SJCRH30 (cell line): Measurements from ENCODE around the gene EYA2. TPM values are rescaled to one million over a fixed set of nuclear protein-coding genes. Genes with fewer than 3 reads are reported as not detected.

Experiments used
- DNase-seq, 2 experiments: peaks; one replicate each; pipeline ENCODE4 v3.0.0-alpha.2; 2015 to 2020
- H3K27ac ChIP-seq: fragments of 250-450 bp; sonication (Bioruptor Pico); 2 replicates; pipeline ENCODE4 v1.5.1; 2020; ENCODE audit warnings: mild to moderate bottlenecking, moderate library complexity
- H3K27me3 ChIP-seq: fragments of 250-450 bp; sonication (Bioruptor Pico); 2 replicates; pipeline ENCODE4 v1.5.1; 2020; ENCODE audit warnings: mild to moderate bottlenecking, moderate library complexity
- H3K36me3 ChIP-seq: fragments of 250-450 bp; sonication (Bioruptor Pico); 2 replicates; pipeline ENCODE4 v1.5.1; 2020; ENCODE audit warnings: mild to moderate bottlenecking, moderate library complexity
- H3K4me1 ChIP-seq: fragments of 250-450 bp; sonication (Bioruptor Pico); 2 replicates; pipeline ENCODE4 v1.5.1; 2020; ENCODE audit warnings: mild to moderate bottlenecking, moderate library complexity
- H3K4me3 ChIP-seq: fragments of 250-450 bp; sonication (Bioruptor Pico); 2 replicates; pipeline ENCODE4 v1.5.1; 2020; ENCODE audit warnings: mild to moderate bottlenecking, moderate library complexity
- H3K9me3 ChIP-seq: fragments of 250-450 bp; sonication (Bioruptor Pico); replicated peaks from 2 replicates; pipeline ENCODE4 v1.5.1; 2020; ENCODE audit warnings: mild to moderate bottlenecking, moderate library complexity
- total RNA-seq: library from RNA; depleted of rRNA; stranded (reverse); fragments of >200 nt; shearing (Covaris generic); gene quantifications from 2 replicates; pipeline ENCODE4 v1.2.3, GENCODE V29; 2014

The EYA2 gene
- total RNA-seq, 1 experiment from 2014 or later: 63.2 TPM

DNA sequence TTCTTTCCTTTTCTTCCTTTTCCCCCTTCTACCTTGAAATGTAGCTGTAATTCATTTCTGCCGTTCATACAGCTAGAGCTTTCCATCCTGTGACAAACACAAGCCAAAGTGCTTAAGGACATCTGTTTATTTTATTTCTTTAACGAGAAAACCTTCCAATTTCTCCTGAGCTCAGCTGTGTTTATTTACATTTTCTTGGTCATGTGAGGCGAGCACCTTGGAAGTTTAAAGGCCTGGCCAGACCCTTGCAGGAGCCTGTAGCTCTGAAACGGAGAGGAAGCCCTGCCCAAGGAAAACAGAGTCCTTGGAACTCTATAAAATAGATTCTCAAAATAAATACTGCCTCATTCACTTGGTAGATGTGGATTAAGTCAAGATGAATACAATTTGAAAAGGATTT, 223.1 kb downstream of the EYA2 start:
- H3K27ac ChIP-seq: no peak overlapping the region
- no peaks in the 10 kb centered on the region for H3K9me3 ChIP-seq
- DNase-seq: no peak
- H3K27me3 ChIP-seq: no peaks in the 10 kb centered on the region
- no peaks in the 10 kb centered on the region for H3K36me3 ChIP-seq
- H3K4me1 ChIP-seq: peaks cover 24% of the 10 kb centered on the region
- no peak overlapping the region for H3K4me3 ChIP-seq

DNA sequence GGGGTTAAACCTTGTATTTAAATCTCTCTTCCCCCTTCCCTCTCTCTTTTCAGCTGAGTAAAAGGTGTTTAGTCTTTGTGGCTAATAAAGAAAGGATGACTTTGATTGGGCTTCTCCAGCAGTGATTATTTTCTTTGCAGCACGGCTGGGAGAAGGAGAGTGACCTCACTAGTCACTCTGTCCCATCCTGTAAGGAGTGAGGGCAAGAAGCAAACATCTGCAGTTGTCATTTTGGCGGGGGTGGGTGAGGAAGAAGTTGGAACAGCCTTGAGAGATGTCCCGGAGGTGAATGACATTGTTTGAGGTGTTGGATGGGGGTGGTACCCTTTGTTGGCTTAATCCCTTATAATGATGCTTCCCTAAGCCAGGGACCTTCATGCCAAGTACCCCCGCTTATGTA, 223.6 kb downstream of the EYA2 start:
- Histone ChIP-seq H3K27me3 (no peaks in the 10 kb centered on the region), H3K27ac (no peak overlapping the region), H3K9me3 (no peaks in the 10 kb centered on the region), H3K36me3 (no peaks in the 10 kb centered on the region), H3K4me1 (peaks cover 21% of the 10 kb centered on the region), H3K4me3 (no peak overlapping the region)
- peak in 1 of 2 experiments; percentile 45 for DNase-seq

DNA sequence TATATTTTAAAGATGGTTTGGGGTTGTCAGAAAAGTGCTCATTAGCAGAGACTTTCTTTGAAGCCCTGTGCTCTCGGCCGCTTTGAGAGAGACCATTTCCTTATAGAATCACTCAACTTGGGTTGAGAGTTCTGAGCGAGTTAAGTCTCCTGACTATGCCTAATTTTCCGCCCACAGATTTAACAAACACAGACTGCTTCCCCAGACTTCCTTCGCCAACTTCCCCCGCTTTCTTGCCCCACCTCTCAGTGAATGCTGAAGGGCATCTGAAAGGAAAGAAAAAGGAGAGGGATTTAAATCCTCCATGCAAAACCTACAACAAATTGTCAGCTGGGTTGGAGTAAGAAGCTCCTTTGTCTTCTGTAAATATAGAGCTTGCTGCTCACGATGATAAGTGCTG, 224.0 kb downstream of the EYA2 start:
- no peak for DNase-seq

DNA sequence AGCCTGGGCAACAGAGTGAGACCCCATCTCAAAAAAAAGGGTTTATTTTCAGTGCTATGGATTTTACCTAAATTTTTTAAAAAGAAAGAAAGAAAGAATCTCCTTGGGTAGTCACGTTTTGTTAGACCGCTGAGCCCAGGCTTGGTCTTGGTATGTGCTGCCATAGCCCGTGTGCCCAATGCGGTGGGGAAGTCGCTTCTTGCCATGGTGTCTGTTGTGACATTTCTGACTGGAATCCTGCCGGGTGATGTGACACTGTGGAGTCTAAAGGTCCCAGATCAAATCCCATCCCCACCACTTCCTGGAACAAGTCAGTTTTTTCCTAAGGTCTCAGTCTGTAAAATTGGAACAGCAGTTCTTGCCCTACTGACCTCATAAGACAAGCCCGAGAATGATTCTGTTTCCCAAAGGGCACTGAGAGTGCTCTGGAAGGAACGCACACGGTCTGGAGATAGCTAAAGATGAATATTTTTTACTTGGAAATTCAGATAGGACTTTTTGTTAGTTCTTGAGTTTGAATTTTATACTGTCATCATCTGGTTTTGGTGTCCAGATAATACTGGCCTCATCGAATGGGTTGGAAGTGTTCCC, 225.8 kb downstream of the EYA2 start:
- no peak for DNase-seq

More for the DNA sequence above, 224.0 kb downstream of the EYA2 start:
- Histone ChIP-seq H3K4me1 (peaks cover 17% of the 10 kb centered on the region), H3K36me3 (no peaks in the 10 kb centered on the region), H3K27me3 (no peaks in the 10 kb centered on the region), H3K9me3 (no peaks in the 10 kb centered on the region), H3K4me3 (no peak overlapping the region), H3K27ac (no peak overlapping the region)

GRCh38 chr20:47122560-47122959, 227.9 kb downstream of the EYA2 start:
- Histone ChIP-seq H3K27me3 (no peaks in the 10 kb centered on the region), H3K27ac (no peak overlapping the region), H3K4me3 (no peak overlapping the region), H3K9me3 (no peaks in the 10 kb centered on the region), H3K4me1 (peaks cover 41% of the 10 kb centered on the region), H3K36me3 (no peaks in the 10 kb centered on the region)
- DNase-seq: no peak

More for the DNA sequence above, 225.8 kb downstream of the EYA2 start:
- Histone ChIP-seq H3K27ac (no peak overlapping the region), H3K27me3 (no peaks in the 10 kb centered on the region), H3K4me1 (peaks cover 24% of the 10 kb centered on the region), H3K36me3 (no peaks in the 10 kb centered on the region), H3K9me3 (no peaks in the 10 kb centered on the region), H3K4me3 (no peak overlapping the region)

DNA sequence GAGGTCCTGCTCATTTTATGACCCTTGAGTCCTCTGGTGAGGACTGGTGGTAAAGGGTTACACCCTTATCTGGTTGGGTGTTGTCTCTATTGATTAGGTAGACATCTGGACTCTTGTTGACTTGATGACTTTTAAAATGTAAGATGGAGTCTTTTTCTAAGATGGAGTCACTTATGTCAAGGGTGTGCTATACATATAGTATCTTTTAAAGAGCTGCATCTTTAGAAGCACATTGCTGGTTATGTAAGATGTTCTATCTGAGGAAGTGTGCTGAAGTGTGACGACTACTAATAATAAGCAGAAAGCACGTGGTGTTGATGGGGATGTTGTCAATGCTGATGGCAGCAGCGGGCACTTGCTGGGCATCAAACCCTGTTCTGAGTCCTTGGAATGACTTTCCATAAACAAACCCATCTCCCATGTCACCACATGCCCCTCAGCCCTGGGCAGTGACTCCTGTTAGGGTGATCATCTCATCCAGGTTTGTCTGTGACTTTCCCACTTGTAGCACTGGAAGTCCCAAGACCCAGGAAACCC, 229.6 kb downstream of the EYA2 start:
- Histone ChIP-seq H3K27me3 (no peaks in the 10 kb centered on the region), H3K36me3 (no peaks in the 10 kb centered on the region), H3K27ac (peak overlapping the region; percentile 30), H3K9me3 (no peaks in the 10 kb centered on the region), H3K4me1 (peaks cover 44% of the 10 kb centered on the region), H3K4me3 (no peak overlapping the region)
- DNase-seq: no peak

DNA sequence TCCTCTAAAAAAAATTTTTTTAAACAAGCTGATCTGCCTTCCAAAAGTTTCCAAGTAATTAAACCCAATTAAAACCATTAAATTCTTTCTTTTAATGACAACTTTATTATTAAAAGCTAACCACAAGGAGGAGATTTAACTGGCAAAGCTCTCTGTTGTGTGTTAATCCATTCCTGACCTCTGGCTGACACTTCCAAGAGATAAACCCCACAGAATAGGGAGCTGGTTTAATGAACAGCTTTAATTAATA, 230.8 kb downstream of the EYA2 start:
- Histone ChIP-seq H3K4me3 (no peak overlapping the region), H3K4me1 (peaks cover 44% of the 10 kb centered on the region), H3K27me3 (no peaks in the 10 kb centered on the region), H3K36me3 (no peaks in the 10 kb centered on the region), H3K27ac (peak overlapping the region; percentile 4; the same call in 1 of the 2 replicates), H3K9me3 (no peaks in the 10 kb centered on the region)
- DNase-seq: peak in 1 of 2 experiments; percentile 49

DNA sequence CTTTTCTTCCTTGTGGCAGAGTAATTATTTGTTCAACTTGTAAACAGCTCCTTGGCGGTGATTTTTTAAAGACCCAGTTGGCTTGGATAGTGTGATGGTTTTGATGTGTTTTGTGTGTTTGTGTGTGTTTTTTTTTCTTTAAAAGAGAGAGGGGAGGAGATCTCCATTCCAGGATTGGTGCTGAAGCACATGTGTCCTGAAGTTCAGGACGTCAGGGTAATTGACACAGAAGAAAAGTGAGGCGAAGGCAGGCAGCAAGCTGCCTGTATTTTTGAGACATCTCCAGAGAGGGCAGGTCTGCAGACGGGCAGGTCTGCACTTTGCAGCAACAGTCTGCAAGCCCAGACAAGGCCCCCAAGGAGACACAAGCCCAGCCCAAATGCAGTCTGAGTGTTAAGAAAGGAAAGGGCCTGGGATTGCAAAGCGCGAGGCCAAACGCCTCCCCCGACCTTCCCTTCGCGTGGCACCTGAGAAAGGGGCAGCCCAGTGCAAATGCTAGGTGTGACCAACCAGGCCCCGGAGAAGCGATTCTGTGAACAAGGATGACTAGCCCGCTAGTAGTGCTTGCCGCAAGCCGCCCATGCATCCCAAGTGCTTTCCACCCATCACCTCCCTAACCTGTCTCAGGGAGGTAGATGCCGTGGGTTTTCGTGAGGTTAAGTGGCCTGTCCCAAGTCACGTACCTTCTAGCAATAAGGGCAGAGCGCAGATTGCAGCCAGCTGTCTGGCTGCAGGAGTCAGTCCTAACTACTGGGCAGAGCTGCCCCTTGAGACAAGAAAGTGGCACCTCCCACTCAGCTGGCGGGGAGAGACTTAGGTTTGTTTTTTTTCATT, 231.3 kb downstream of the EYA2 start:
- Histone ChIP-seq H3K4me1 (peaks cover 44% of the 10 kb centered on the region), H3K27ac (peak overlapping the region; percentile 4; the same call in 1 of the 2 replicates), H3K36me3 (0 out of 2 replicates have a peak, but pooled peaks cover 2% of the 10 kb centered on the region), H3K27me3 (no peaks in the 10 kb centered on the region), H3K4me3 (no peak overlapping the region), H3K9me3 (no peaks in the 10 kb centered on the region)
- DNase-seq: no peak

DNA sequence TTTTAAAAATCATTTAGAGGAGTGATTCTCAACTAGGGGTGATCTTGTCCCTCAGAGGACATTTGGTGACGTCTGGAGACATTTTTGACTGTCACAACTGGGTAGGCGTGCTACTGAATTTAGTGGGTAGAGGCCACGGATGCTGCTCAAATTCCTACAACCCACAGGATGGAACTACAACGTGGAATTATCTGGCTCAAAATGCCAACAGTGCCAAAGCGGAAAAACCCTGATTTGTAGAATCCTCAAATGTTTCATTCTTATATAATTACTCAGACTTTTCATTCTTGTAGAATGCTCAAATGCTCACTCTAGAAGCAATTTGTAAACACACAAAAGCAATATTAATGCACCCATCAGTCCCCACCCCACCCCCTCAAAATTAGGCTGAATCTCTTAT, 232.1 kb downstream of the EYA2 start:
- no peak for DNase-seq
- Histone ChIP-seq H3K36me3 (0 out of 2 replicates have a peak, but pooled peaks cover 2% of the 10 kb centered on the region), H3K4me1 (peaks cover 44% of the 10 kb centered on the region), H3K27ac (no peak overlapping the region), H3K27me3 (no peaks in the 10 kb centered on the region), H3K4me3 (no peak overlapping the region), H3K9me3 (no peaks in the 10 kb centered on the region)

- H3K27ac ChIP-seq: peak overlapping the region; percentile 46; the same call in 1 of the 2 replicates
- H3K4me1 ChIP-seq: peaks cover 44% of the 10 kb centered on the region
- no peaks in the 10 kb centered on the region for H3K27me3 ChIP-seq
- DNase-seq: no peak
- H3K4me3 ChIP-seq: no peak overlapping the region
- H3K9me3 ChIP-seq: no peaks in the 10 kb centered on the region
- H3K36me3 ChIP-seq: 0 out of 2 replicates have a peak, but pooled peaks cover 5% of the 10 kb centered on the region
Observed at GRCh38 chr20:47127546-47127945, 232.9 kb downstream of the EYA2 start.

DNA sequence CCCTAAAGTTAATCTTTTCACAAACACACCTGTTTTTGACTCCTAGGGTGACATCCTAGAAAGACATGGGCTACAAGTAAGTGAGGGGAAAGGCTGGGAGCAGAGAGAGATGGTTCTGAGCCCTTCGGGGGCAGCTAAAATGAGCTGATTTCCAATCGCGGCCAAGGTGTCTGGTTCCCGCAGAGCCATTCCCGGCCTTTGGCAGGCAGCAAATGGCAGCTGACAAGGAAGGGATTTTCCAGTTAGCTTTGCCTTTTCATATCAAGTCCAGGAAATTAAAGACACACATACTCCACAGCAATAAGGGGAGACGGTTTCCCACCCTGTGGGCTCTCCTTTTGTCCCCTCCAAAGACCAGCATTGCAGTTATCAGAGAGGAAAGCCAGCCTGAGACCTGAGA, 233.4 kb downstream of the EYA2 start:
- peak overlapping the region; percentile 46 for H3K27ac ChIP-seq
- 0 out of 2 replicates have a peak, but pooled peaks cover 5% of the 10 kb centered on the region for H3K36me3 ChIP-seq
- DNase-seq: peak; percentile 49 to 76
- no peaks in the 10 kb centered on the region for H3K27me3 ChIP-seq
- no peak overlapping the region for H3K4me3 ChIP-seq
- no peaks in the 10 kb centered on the region for H3K9me3 ChIP-seq
- H3K4me1 ChIP-seq: peaks cover 44% of the 10 kb centered on the region

- peaks cover 49% of the 10 kb centered on the region for H3K4me1 ChIP-seq
- H3K36me3 ChIP-seq: 0 out of 2 replicates have a peak, but pooled peaks cover 5% of the 10 kb centered on the region
- H3K27me3 ChIP-seq: no peaks in the 10 kb centered on the region
- no peak overlapping the region for H3K4me3 ChIP-seq
- no peaks in the 10 kb centered on the region for H3K9me3 ChIP-seq
- H3K27ac ChIP-seq: no peak overlapping the region
- DNase-seq: no peak
Observed at GRCh38 chr20:47129306-47129705, 234.7 kb downstream of the EYA2 start.

GRCh38 chr20:47133809-47134456, 239.3 kb downstream of the EYA2 start:
- H3K27ac ChIP-seq: no peak overlapping the region
- H3K9me3 ChIP-seq: no peaks in the 10 kb centered on the region
- H3K4me1 ChIP-seq: peaks cover 12% of the 10 kb centered on the region; the same call in 1 of the 2 replicates
- no peaks in the 10 kb centered on the region for H3K27me3 ChIP-seq
- peak in 1 of 2 experiments; percentile 50 for DNase-seq
- H3K36me3 ChIP-seq: peaks cover 9% of the 10 kb centered on the region; the same call in 1 of the 2 replicates
- no peak overlapping the region for H3K4me3 ChIP-seq

DNA sequence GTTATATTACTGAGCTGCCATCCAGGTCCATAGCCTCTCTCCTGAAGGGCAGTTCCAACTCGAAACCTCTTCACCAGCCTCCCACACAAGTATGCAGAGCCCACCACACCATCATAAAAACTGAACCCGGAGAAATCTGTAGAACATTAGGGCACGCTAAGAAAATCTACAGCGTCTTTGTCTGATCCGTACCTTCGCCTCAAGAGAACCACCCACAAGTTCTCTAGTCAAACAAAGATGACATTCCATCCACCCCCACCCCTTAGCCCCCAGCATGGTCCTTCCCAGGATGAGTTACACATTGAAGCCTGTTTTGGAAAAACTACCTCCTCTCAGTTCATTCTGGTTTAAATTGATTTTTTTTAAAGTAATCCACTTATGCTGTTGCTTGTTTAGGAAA, 242.1 kb downstream of the EYA2 start:
- no peak overlapping the region for H3K4me3 ChIP-seq
- H3K36me3 ChIP-seq: peaks cover 6% of the 10 kb centered on the region; the same call in 1 of the 2 replicates
- peaks cover 12% of the 10 kb centered on the region; the same call in 1 of the 2 replicates for H3K4me1 ChIP-seq
- no peak overlapping the region for H3K27ac ChIP-seq
- peaks cover 6% of the 10 kb centered on the region for H3K9me3 ChIP-seq
- no peaks in the 10 kb centered on the region for H3K27me3 ChIP-seq
- DNase-seq: no peak
